Thymus (tissue), 11 donors: Measurements from ENCODE around the gene TNRC6B. TPM values are rescaled to one million over a fixed set of nuclear protein-coding genes. Genes with fewer than 3 reads are reported as not detected.

ENCODE experiments used
- DNase-seq, 9 donors: peaks; one replicate each; pipeline ENCODE4 v3.0.0-alpha.2; 2013; ENCODE audit warnings: low spot score in 9 of 9, low read depth in 6 of 9, missing footprints in 1 of 9
- H3K27ac ChIP-seq, 2 donors: one replicate each; pipeline ENCODE4 v1.5.1; 2013; ENCODE audit warnings: control low read depth in 1 of 2, low read depth in 1 of 2, low read length in 1 of 2, mild to moderate bottlenecking in 1 of 2, moderate library complexity in 1 of 2
- H3K27me3 ChIP-seq, 2 donors: one replicate each; pipeline ENCODE4 v1.5.1; 2013; ENCODE audit warnings: low read length in 1 of 2; ENCODE audit not compliant: control insufficient read depth in 2 of 2, insufficient read depth in 1 of 2
- H3K36me3 ChIP-seq, 2 donors: one replicate each; pipeline ENCODE4 v1.5.1; 2013; ENCODE audit warnings: low read length in 1 of 2, mild to moderate bottlenecking in 1 of 2, moderate library complexity in 1 of 2; ENCODE audit not compliant: control insufficient read depth in 2 of 2, insufficient read depth in 2 of 2
- H3K4me1 ChIP-seq, 2 donors: one replicate each; pipeline ENCODE4 v1.5.1; 2013; ENCODE audit warnings: low read length in 2 of 2; ENCODE audit not compliant: control insufficient read depth in 2 of 2, insufficient read depth in 2 of 2
- H3K4me3 ChIP-seq, 2 donors: one replicate each; pipeline ENCODE4 v1.5.1; 2013; ENCODE audit warnings: low read length in 2 of 2, control low read depth in 1 of 2, mild to moderate bottlenecking in 1 of 2
- H3K9me3 ChIP-seq, 2 donors: one replicate each; pipeline ENCODE4 v1.5.1; 2013; ENCODE audit warnings: low read length in 1 of 2, mild to moderate bottlenecking in 1 of 2; ENCODE audit not compliant: control insufficient read depth in 2 of 2, insufficient read depth in 1 of 2
- WGBS: extraction: QIAGEN DNeasy Blood & Tissue Kit; methylation state at CpG from one replicate; pipeline ENCODE4 v1.1.7; 2013; 5-methylcytosine and 5-hydroxymethylcytosine counted together
- polyA plus RNA-seq: library from polyadenylated mRNA; stranded (reverse); fragments of 200-250 nt; gene quantifications from one replicate; pipeline ENCODE4 v1.2.3, GENCODE V29; 2013
- total RNA-seq: library from RNA; stranded (reverse); fragments of 120-200 nt; gene quantifications from one replicate; pipeline ENCODE4 v1.2.4, GENCODE V29; 2013
- donor health status: healthy.

The TNRC6B gene
- total and polyA plus RNA-seq, 2 donors: 13.3 to 20.4 TPM

DNA sequence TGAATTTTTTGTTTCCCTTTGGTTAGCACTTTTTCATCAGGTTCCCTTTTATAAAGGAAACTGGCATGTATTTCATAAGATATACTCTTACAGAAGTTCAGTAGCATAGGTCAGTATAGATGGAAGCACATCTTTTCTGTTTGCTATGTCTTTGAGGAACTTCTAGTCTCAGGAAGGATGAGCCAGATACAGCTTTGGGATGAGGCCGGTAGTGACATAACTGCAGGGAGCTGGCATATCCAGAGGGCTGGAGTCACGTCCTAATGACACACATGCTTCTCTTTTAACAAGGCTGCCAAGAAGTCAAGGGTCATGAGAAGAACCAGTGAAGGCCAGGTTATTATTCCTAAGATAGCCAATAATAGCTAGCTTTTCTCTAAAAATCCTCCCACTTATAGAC is 135.3 kb downstream of the TNRC6B start:
- Histone ChIP-seq H3K4me3 (no peak overlapping the region), H3K36me3 (peaks cover 77 to 97% of the 10 kb centered on the region in 2 donors), H3K27ac (no peak overlapping the region), H3K4me1 (peaks cover 0 to 3% of the 10 kb centered on the region in 2 donors), H3K27me3 (no peaks in the 10 kb centered on the region), H3K9me3 (no peaks in the 10 kb centered on the region)
- WGBS: 98% methylated on average over 2 of the region's 2 CpGs
- no peak for DNase-seq

DNA sequence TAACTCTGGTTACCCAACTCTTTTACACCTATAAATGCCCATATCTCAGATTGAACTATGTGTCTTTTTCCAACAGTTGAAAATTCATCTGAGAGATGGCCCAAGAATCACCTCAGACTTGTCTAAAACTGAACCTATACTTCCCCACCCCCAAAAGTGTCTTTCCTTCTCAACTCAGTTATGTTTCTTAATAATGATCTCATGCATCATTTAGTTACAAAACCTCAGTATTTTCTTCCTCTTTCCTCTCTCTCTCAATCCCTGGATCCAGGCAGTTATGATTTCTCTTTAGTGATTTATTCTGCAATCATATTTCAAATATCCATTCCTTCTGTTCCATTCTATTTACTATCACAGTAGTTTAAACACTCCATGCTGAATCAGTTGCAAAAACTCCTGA is 136.3 kb downstream of the TNRC6B start:
- no peak for DNase-seq
- Histone ChIP-seq H3K4me1 (peaks cover 0 to 3% of the 10 kb centered on the region in 2 donors), H3K9me3 (no peaks in the 10 kb centered on the region), H3K36me3 (peaks cover 73 to 93% of the 10 kb centered on the region in 2 donors), H3K4me3 (no peak overlapping the region), H3K27me3 (no peaks in the 10 kb centered on the region), H3K27ac (no peak overlapping the region)

DNA sequence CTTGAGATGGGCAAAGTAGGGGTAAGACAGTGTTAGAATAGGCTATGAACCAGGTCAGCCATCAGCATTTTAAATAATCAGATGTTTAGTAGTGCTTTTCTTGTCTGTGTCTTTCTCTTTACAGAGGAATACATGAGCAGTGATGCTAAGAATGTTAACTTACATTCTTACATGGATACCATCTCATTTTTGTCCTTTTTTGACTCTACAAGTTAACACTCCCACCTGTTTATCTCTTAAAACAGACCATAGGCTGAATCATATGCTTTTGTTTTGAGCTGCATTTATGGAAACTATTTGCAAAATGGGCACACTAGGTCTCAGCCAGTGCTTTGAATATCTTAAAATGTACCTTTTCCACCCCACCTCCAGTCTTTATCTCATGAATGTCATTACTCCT is 143.0 kb downstream of the TNRC6B start:
- H3K36me3 ChIP-seq: peaks cover 63 to 78% of the 10 kb centered on the region in 2 donors
- H3K4me3 ChIP-seq: no peak overlapping the region
- no peak overlapping the region for H3K27ac ChIP-seq
- H3K27me3 ChIP-seq: no peaks in the 10 kb centered on the region
- H3K9me3 ChIP-seq: no peaks in the 10 kb centered on the region
- DNase-seq: no peak
- peaks cover 21 to 32% of the 10 kb centered on the region in 2 donors for H3K4me1 ChIP-seq

DNA sequence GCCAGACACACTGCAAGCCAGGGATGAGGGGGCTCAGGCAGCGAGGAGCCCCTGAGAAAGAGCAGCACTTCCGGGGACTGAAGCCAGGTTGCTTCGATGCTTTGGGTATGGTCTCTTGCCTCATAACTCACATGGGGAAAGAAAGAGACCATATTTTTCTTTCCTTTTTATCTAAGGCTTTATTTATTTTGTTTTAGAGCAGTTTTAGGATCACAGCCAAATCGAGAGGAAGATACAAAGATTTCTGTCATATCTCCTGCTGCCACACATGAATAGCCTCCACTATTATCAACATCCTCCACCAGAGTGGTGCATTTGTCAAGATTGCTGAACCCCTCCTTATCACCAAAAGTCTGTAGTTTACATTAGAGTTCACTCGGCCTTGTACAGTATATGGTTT is 144.3 kb downstream of the TNRC6B start:
- peaks cover 22 to 37% of the 10 kb centered on the region in 2 donors for H3K4me1 ChIP-seq
- no peak overlapping the region for H3K4me3 ChIP-seq
- WGBS: 98% methylated on average over 5 of the region's 5 CpGs
- H3K27me3 ChIP-seq: no peaks in the 10 kb centered on the region
- peaks cover 51 to 71% of the 10 kb centered on the region in 2 donors for H3K36me3 ChIP-seq
- H3K27ac ChIP-seq: no peak overlapping the region
- no peak for DNase-seq
- H3K9me3 ChIP-seq: no peaks in the 10 kb centered on the region

DNA sequence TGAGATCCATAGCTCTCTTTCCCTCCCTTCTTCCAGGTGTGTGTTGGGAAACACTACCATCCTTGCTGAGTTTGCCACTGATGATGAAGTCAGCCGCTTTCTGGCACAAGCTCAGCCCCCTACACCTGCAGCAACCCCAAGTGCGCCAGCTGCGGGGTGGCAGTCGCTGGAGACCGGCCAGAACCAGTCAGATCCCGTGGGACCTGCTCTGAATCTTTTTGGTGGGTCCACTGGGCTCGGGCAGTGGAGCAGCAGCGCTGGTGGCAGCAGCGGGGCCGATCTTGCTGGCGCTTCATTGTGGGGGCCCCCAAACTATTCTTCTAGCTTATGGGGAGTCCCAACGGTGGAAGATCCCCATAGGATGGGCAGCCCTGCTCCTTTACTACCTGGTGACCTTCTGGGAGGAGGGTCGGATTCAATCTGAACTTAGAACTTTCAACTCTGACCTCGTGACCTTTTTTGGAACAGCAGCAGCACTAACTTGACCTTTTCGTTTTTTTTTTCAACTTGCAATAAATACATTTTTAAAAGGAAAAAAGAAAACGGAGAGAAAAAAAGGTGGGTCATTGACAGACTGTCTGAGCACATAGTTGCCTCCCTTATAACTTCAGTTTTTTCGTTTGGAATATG is 145.2 kb downstream of the TNRC6B start:
- Histone ChIP-seq H3K27ac (peak overlapping the region; percentile 89 to 97), H3K9me3 (no peaks in the 10 kb centered on the region), H3K27me3 (no peaks in the 10 kb centered on the region), H3K36me3 (peaks cover 45 to 72% of the 10 kb centered on the region in 2 donors), H3K4me1 (peaks cover 22 to 43% of the 10 kb centered on the region in 2 donors), H3K4me3 (no peak overlapping the region)
- no peak for DNase-seq
- 96% methylated on average over 17 of the region's 17 CpGs for WGBS

DNA sequence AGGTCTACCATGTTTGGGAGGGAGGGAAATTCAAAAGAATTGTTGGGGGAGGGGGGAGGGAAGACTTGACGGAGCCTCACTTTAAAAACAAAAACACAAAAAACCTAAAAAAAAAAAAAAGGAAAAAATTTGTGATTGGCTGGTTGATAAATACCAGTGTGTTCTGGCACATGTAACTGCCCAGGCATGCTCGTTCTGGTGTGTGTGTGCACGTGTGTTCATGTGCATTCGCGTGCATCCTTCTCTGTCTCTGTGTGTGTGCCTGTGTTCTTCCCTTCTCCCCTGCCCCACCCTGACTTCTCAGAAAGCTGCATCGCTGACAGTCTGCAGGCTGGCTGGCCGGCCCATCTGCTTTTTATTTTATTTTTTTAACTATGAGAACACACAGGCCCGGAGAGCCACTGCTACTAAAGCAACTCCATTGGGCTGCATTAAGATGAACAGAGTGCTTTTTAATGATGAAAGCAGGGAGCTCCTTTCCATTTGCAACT is 146.0 kb downstream of the TNRC6B start:
- peak in 2 of 9 donors; percentile 30 to 48 for DNase-seq
- no peaks in the 10 kb centered on the region for H3K27me3 ChIP-seq
- no peak overlapping the region for H3K4me3 ChIP-seq
- H3K9me3 ChIP-seq: no peaks in the 10 kb centered on the region
- 83% methylated on average over 8 of the region's 8 CpGs for WGBS
- H3K27ac ChIP-seq: peak overlapping the region; percentile 97
- peaks cover 22 to 43% of the 10 kb centered on the region in 2 donors for H3K4me1 ChIP-seq
- peaks cover 39 to 67% of the 10 kb centered on the region in 2 donors for H3K36me3 ChIP-seq

DNA sequence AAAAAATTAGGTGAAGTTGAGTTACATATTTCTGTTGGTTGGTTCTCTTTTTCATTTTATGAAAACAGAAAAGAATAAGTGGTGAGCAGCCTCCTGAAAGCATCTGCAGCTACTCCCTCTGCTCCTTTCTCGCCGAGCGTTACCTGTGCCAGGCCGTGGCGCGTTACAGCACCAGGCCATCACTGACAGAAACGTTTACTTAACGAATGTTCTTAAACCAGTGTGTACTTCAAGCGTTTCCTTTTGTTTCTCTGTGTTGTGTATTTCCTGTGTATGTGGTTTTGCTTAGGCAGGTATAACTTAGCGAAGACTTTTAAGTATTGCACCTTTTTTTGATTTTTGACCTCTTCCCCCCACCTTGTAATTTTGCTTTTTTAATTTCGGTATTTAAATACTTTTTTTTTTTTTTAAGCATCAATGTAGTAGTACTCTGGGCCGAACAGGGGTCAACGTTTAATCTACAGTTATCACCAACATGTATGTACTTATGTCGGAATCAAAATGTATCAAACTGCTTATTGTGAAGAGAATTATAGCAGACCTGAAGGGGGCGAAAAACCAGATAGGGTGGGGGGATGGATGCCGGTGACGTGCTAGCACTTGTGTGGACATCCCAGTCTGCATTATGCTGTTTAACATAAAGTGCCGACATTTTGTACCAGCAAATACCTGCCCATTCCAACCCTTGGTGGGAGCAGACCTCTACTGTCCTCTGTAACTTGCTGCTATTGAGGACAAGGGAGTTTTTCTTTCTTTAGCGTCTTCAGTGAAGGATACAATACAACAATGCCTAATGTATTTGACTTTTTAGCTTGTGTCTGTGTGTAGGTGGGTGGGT is 147.0 kb downstream of the TNRC6B start:
- Histone ChIP-seq H3K9me3 (no peaks in the 10 kb centered on the region), H3K27ac (peak overlapping the region; percentile 97), H3K27me3 (no peaks in the 10 kb centered on the region), H3K4me3 (no peak overlapping the region), H3K36me3 (peaks cover 41 to 68% of the 10 kb centered on the region in 2 donors), H3K4me1 (peaks cover 22 to 47% of the 10 kb centered on the region in 2 donors)
- WGBS: 32% methylated on average over 19 of the region's 19 CpGs
- peak in 6 of 9 donors; percentile 66 to 89 (median 72) for DNase-seq

DNA sequence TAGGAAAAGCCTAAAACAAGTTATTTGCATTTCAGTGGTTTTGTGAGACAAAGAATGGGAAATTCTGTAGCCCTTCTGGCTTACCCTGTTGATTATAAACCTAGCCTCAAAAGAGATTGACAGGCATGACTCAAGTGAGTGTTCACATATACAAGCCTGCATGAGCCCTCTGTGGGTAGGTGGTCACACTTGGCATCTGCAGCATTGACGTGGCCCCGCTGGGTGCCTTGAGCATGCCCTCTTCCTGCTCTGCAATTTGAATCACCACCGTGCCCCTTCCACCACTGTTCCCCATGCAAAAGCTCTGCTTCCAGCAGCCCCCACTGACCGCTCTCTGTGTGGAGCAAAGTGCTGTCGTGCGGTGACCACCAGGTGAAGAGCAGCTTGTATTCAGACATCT is 147.6 kb downstream of the TNRC6B start:
- DNase-seq: peak in 2 of 9 donors; percentile 44 to 70
- Histone ChIP-seq H3K9me3 (no peaks in the 10 kb centered on the region), H3K27me3 (no peaks in the 10 kb centered on the region), H3K27ac (peak overlapping the region; percentile 97), H3K4me1 (peaks cover 22 to 49% of the 10 kb centered on the region in 2 donors), H3K36me3 (peaks cover 40 to 65% of the 10 kb centered on the region in 2 donors), H3K4me3 (no peak overlapping the region)
- 86% methylated on average over 6 of the region's 6 CpGs for WGBS
